GM18867 (cell line): ENCODE data around the gene OR11A1.

Source experiments
- ATAC-seq: cut with Tn5 transposase; IDR thresholded peaks from one replicate; pipeline ENCODE4 v1.9.1; 2021; ENCODE audit warnings: mild to moderate bottlenecking, moderate library complexity; ENCODE audit not compliant: unreplicated experiment

OR11A1 gene

GRCh38 chr6:29399525-29399924, 57.3 kb downstream of the OR11A1 start:
- no peak for ATAC-seq

GRCh38 chr6:29395331-29395730, 61.5 kb downstream of the OR11A1 start, which contains the start of gene OR12D2:
TSS of gene OR12D2 (plus strand) at chr6:29395631. CDS start at chr6:29396700, 1,069 bp downstream.
- no peak for ATAC-seq

GRCh38 chr6:29388533-29388932, 68.3 kb downstream of the OR11A1 start:
- no peak for ATAC-seq

GRCh38 chr6:29376003-29376402, 80.9 kb downstream of the OR11A1 start:
- ATAC-seq: no peak
